Thyroid gland (tissue), 4 donors: ENCODE results near the gene SORCS2. TPM values are rescaled to one million over a fixed set of nuclear protein-coding genes. Genes with fewer than 3 reads are reported as not detected.

Experiments used
- DNase-seq, 2 donors: peaks; one replicate each; pipeline ENCODE4 v3.0.0-alpha.2; 2019
- H3K27ac ChIP-seq, 3 donors: fragments of 200-600 bp; sonication (generic); 1 replicate in 2 of 3; 2 replicates in 1 of 3; pipeline ENCODE4 v1.5.1; 2016 to 2019; ENCODE audit warnings: mild to moderate bottlenecking in 1 of 3, moderate library complexity in 1 of 3
- H3K27me3 ChIP-seq: fragments of 200-600 bp; sonication (generic); one replicate; pipeline ENCODE4 v1.5.1; 2019
- H3K36me3 ChIP-seq, 2 donors: fragments of 200-600 bp; sonication (generic); one replicate each; pipeline ENCODE4 v1.5.1; 2016 to 2019
- H3K4me1 ChIP-seq, 2 donors: fragments of 200-600 bp; sonication (generic); one replicate each; pipeline ENCODE4 v1.5.1; 2017 to 2019
- H3K4me3 ChIP-seq, 3 donors: fragments of 200-600 bp; sonication (generic); replicated peaks in 1 of 3; 1 replicate in 2 of 3; 2 replicates in 1 of 3; pipeline ENCODE4 v1.5.1; 2016; ENCODE audit warnings: mild to moderate bottlenecking in 1 of 3
- H3K9me3 ChIP-seq: fragments of 200-600 bp; sonication (generic); one replicate; pipeline ENCODE4 v1.5.1; 2017
- CTCF ChIP-seq, 6 experiments: fragments of 200-600 bp in 3 of 6; fragments of 450-650 bp in 3 of 6; sonication (generic) in 3 of 6; IDR thresholded peaks; one replicate each; pipeline ENCODE4 v1.5.1; 2016 to 2019; ENCODE audit warnings: antibody characterized with exemption in 6 of 6, mild to moderate bottlenecking in 2 of 6, inconsistent platforms in 1 of 6, moderate library complexity in 1 of 6
- POLR2A ChIP-seq, 2 donors: fragments of 450-650 bp; IDR thresholded peaks; one replicate each; pipeline ENCODE4 v1.6.1; 2017; ENCODE audit warnings: antibody characterized with exemption in 2 of 2, mild to moderate bottlenecking in 2 of 2, moderate library complexity in 1 of 2
- WGBS, 2 donors: methylation state at CpG; one replicate each; pipeline ENCODE4 v1.1.5; 2017; 5-methylcytosine and 5-hydroxymethylcytosine counted together
- intact Hi-C: fragments of 100-400 bp; cut with DNase I; formaldehyde crosslinking; loops from one replicate; pipeline ENCODE4 v1.15.1; 2023
- total RNA-seq, 4 donors: library from RNA; depleted of rRNA; stranded (reverse); fragments of >200 nt; gene quantifications; one replicate each; pipeline ENCODE4 v1.2.3, GENCODE V29; 2016

The SORCS2 gene
- total RNA-seq, 4 donors from 2014 or later: 1.7 to 13.6 (median 3.6) TPM

- intact Hi-C loops: no loop called here
- TF ChIP-seq POLR2A (IDR thresholded peaks at IDR 0.05): no peak
- no peak for TF ChIP-seq CTCF (IDR thresholded peaks at IDR 0.05)
- Histone ChIP-seq H3K4me3 (no peak overlapping the region), H3K27ac (no peak overlapping the region), H3K9me3 (no peaks in the 10 kb centered on the region), H3K27me3 (no peaks in the 10 kb centered on the region), H3K36me3 (no peaks in the 10 kb centered on the region), H3K4me1 (peaks cover 12 to 23% of the 10 kb centered on the region in 2 donors)
- DNase-seq: no peak
- 64 to 74% methylated on average over 22 to 23 of the region's 23 CpGs for WGBS, 2 donors
Measured at GRCh38 chr4:7653510-7654369, 461.4 kb downstream of the SORCS2 start.

GRCh38 chr4:7654550-7655445, 462.5 kb downstream of the SORCS2 start:
- no peaks in the 10 kb centered on the region for H3K9me3 ChIP-seq
- H3K4me1 ChIP-seq: peaks cover 12 to 23% of the 10 kb centered on the region in 2 donors
- H3K27ac ChIP-seq: no peak overlapping the region
- TF ChIP-seq POLR2A (IDR thresholded peaks at IDR 0.05) (no peak), CTCF (IDR thresholded peaks at IDR 0.05) (no peak)
- WGBS, 2 donors: 86 to 92% methylated on average over 21 to 24 of the region's 25 CpGs
- H3K36me3 ChIP-seq: no peaks in the 10 kb centered on the region
- DNase-seq: no peak
- no peak overlapping the region for H3K4me3 ChIP-seq
- no peaks in the 10 kb centered on the region for H3K27me3 ChIP-seq
- intact Hi-C loops: no loop called here

- Histone ChIP-seq H3K27ac (no peak overlapping the region), H3K9me3 (no peaks in the 10 kb centered on the region), H3K4me1 (peaks cover 12 to 23% of the 10 kb centered on the region in 2 donors), H3K36me3 (no peaks in the 10 kb centered on the region), H3K4me3 (no peak overlapping the region), H3K27me3 (no peaks in the 10 kb centered on the region)
- DNase-seq: no peak
- 47 to 52% methylated on average over 28 to 29 of the region's 32 CpGs for WGBS, 2 donors
- intact Hi-C loops: no loop called here
- TF ChIP-seq POLR2A (IDR thresholded peaks at IDR 0.05) (no peak), CTCF (IDR thresholded peaks at IDR 0.05) (no peak)
Measured at GRCh38 chr4:7655511-7656243, 463.3 kb downstream of the SORCS2 start.

GRCh38 chr4:7656244-7656800, 464.0 kb downstream of the SORCS2 start:
- intact Hi-C loops: no loop called here
- no peak overlapping the region for H3K27ac ChIP-seq
- H3K4me3 ChIP-seq: no peak overlapping the region
- no peaks in the 10 kb centered on the region for H3K9me3 ChIP-seq
- WGBS, 2 donors: 71 to 83% methylated on average over 6 to 15 of the region's 17 CpGs
- TF ChIP-seq POLR2A (IDR thresholded peaks at IDR 0.05): no peak
- TF ChIP-seq CTCF (IDR thresholded peaks at IDR 0.05): no peak
- H3K27me3 ChIP-seq: no peaks in the 10 kb centered on the region
- peaks cover 12 to 19% of the 10 kb centered on the region in 2 donors for H3K4me1 ChIP-seq
- H3K36me3 ChIP-seq: no peaks in the 10 kb centered on the region
- DNase-seq: no peak
